GM04504 (cell line): Measurements from ENCODE around the gene ACP3.
"Not testable (repeated sequence)": the region's sequence is repeated elsewhere in the genome, so short reads cannot be mapped to it uniquely, and the experiment has no call there.

Experiments used
- DNase-seq: peaks from one replicate; pipeline ENCODE4 v3.0.0-alpha.2; 2012; ENCODE audit warnings: low read depth

ACP3 gene

GRCh38 chr3:132317229-132317948 lies at the start of gene ACP3:
Gene ACP3, plus strand, starts transcription at chr3:132317407. Its CDS starts 50 bp downstream, at chr3:132317457.
- peak; percentile 6 for DNase-seq

- DNase-seq = no peak
Measured at GRCh38 chr3:132268956-132269355, 48.3 kb upstream of the ACP3 start.

- no peak for DNase-seq
Measured at GRCh38 chr3:132273036-132273435, 44.2 kb upstream of the ACP3 start.

GRCh38 chr3:132276228-132276906 lies 40.8 kb upstream of the ACP3 start:
- no peak for DNase-seq

GRCh38 chr3:132279030-132279429 lies 38.2 kb upstream of the ACP3 start:
- DNase-seq = no peak

GRCh38 chr3:132283440-132283839 lies 33.8 kb upstream of the ACP3 start:
- no peak for DNase-seq

GRCh38 chr3:132283916-132284405 lies 33.2 kb upstream of the ACP3 start:
- DNase-seq = no peak

- no peak for DNase-seq
Measured at GRCh38 chr3:132284781-132285619, 32.2 kb upstream of the ACP3 start.

GRCh38 chr3:132285620-132285945 lies 31.6 kb upstream of the ACP3 start:
- no peak for DNase-seq

- DNase-seq = no peak
Measured at GRCh38 chr3:132286035-132286434, 31.2 kb upstream of the ACP3 start.

GRCh38 chr3:132288357-132288756 lies 28.9 kb upstream of the ACP3 start:
- DNase-seq = no peak

- no peak for DNase-seq
Measured at GRCh38 chr3:132289316-132289715, 27.9 kb upstream of the ACP3 start.

GRCh38 chr3:132290833-132291232 lies 26.4 kb upstream of the ACP3 start:
- DNase-seq = peak; percentile 17

- DNase-seq = no peak
Measured at GRCh38 chr3:132292042-132292441, 25.2 kb upstream of the ACP3 start.

- no peak for DNase-seq
Measured at GRCh38 chr3:132293251-132293650, 24.0 kb upstream of the ACP3 start.

GRCh38 chr3:132294906-132295305 lies 22.3 kb upstream of the ACP3 start:
- no peak for DNase-seq

- DNase-seq = not testable (repeated sequence)
Measured at GRCh38 chr3:132303336-132304201, 13.6 kb upstream of the ACP3 start.

GRCh38 chr3:132304351-132304750 lies 12.9 kb upstream of the ACP3 start:
- not testable (repeated sequence) for DNase-seq

GRCh38 chr3:132310057-132310456 lies 7.2 kb upstream of the ACP3 start:
- not testable (repeated sequence) for DNase-seq

- no peak for DNase-seq
Measured at GRCh38 chr3:132311316-132311715, 5.9 kb upstream of the ACP3 start.

GRCh38 chr3:132311841-132312240 lies 5.4 kb upstream of the ACP3 start:
- DNase-seq = no peak

- DNase-seq = no peak
Measured at GRCh38 chr3:132315851-132316250, 1.4 kb upstream of the ACP3 start.
